HepG2 (cell line): ENCODE data around the gene ADSS1. TPM values are rescaled to one million over a fixed set of nuclear protein-coding genes. Genes with fewer than 3 reads are reported as not detected.

Experiments used
- ATF7 ChIP-seq, 2 experiments: fragments of 450-650 bp in 1 of 2; sonication (generic) in 1 of 2; formaldehyde crosslinking in 1 of 2; IDR thresholded peaks; 2 replicates each; pipeline versions ENCODE4 v1.4.0 to v1.6.1; 2016 to 2020; ENCODE audit warnings: antibody characterized with exemption in 1 of 2, mild to moderate bottlenecking in 1 of 2, missing genetic modification reagents in 1 of 2
- BRCA1 ChIP-seq: sonication (generic); formaldehyde crosslinking; IDR thresholded peaks from 2 replicates; pipeline ENCODE4 v1.4.0; 2020; ENCODE audit warnings: missing genetic modification reagents
- CENPX ChIP-seq: sonication (generic); formaldehyde crosslinking; IDR thresholded peaks from 2 replicates; pipeline ENCODE4 v1.9.0; 2021; ENCODE audit warnings: mild to moderate bottlenecking, missing genetic modification reagents, moderate library complexity
- FOXA3 ChIP-seq: IDR thresholded peaks from 2 replicates; pipeline ENCODE4 v1.6.1; 2016; ENCODE audit warnings: missing genetic modification reagents, missing compliant biosample characterization
- FOXO1 ChIP-seq: sonication (generic); formaldehyde crosslinking; IDR thresholded peaks from 2 replicates; pipeline ENCODE4 v1.4.0; 2020; ENCODE audit warnings: missing genetic modification reagents
- HDAC2 ChIP-seq: sonication (generic); formaldehyde crosslinking; IDR thresholded peaks from 2 replicates; pipeline ENCODE4 v1.4.0; 2020; ENCODE audit warnings: missing genetic modification reagents
- ISL2 ChIP-seq: sonication (generic); formaldehyde crosslinking; IDR thresholded peaks from 2 replicates; pipeline ENCODE4 v1.5.0; 2020; ENCODE audit warnings: missing genetic modification reagents
- PCBP1 ChIP-seq: fragments of 200-400 bp; formaldehyde crosslinking; IDR thresholded peaks from 2 replicates; pipeline ENCODE4 v1.6.1; 2017; ENCODE audit warnings: mild to moderate bottlenecking, low read depth, low read length, borderline replicate concordance
- PHF8 ChIP-seq: sonication (generic); formaldehyde crosslinking; IDR thresholded peaks from 2 replicates; pipeline ENCODE4 v1.5.0; 2020; ENCODE audit warnings: missing genetic modification reagents
- POLR2G ChIP-seq: fragments of 200-400 bp; formaldehyde crosslinking; IDR thresholded peaks from 2 replicates; pipeline ENCODE4 v1.6.1; 2018; ENCODE audit warnings: mild to moderate bottlenecking, low read depth, low read length, moderate library complexity
- RARG ChIP-seq: sonication (generic); formaldehyde crosslinking; IDR thresholded peaks from 2 replicates; pipeline ENCODE4 v1.4.0; 2020; ENCODE audit warnings: low read depth, mild to moderate bottlenecking, missing genetic modification reagents
- SALL1 ChIP-seq: sonication (generic); formaldehyde crosslinking; IDR thresholded peaks from 2 replicates; pipeline ENCODE4 v1.8.0; 2022; ENCODE audit warnings: mild to moderate bottlenecking, missing genetic modification reagents
- SKIL ChIP-seq: sonication (generic); formaldehyde crosslinking; IDR thresholded peaks from 2 replicates; pipeline ENCODE4 v1.8.0; 2022; ENCODE audit warnings: missing genetic modification reagents, mild to moderate bottlenecking, moderate library complexity, borderline replicate concordance
- SMAD1 ChIP-seq: sonication (generic); formaldehyde crosslinking; IDR thresholded peaks from 2 replicates; pipeline ENCODE4 v1.4.0; 2020; ENCODE audit warnings: missing genetic modification reagents, low read depth, mild to moderate bottlenecking, borderline replicate concordance
- ZBTB37 ChIP-seq: sonication (generic); formaldehyde crosslinking; IDR thresholded peaks from 2 replicates; pipeline ENCODE4 v1.4.0; 2020; ENCODE audit warnings: mild to moderate bottlenecking, missing genetic modification reagents
- ZFP36 ChIP-seq: fragments of 150-350 bp; IDR thresholded peaks from 2 replicates; pipeline ENCODE4 v1.6.1; 2018; ENCODE audit warnings: borderline replicate concordance, low read length, low read depth; ENCODE audit not compliant: partially characterized antibody
- ZNF577 ChIP-seq: sonication (generic); formaldehyde crosslinking; IDR thresholded peaks from 2 replicates; pipeline ENCODE4 v1.4.0; 2020; ENCODE audit warnings: mild to moderate bottlenecking, low read depth, missing genetic modification reagents, borderline replicate concordance
- ZNF619 ChIP-seq: sonication (generic); formaldehyde crosslinking; IDR thresholded peaks from 2 replicates; pipeline ENCODE4 v1.4.0; 2020; ENCODE audit warnings: mild to moderate bottlenecking, missing genetic modification reagents
- ZNF749 ChIP-seq: sonication (generic); formaldehyde crosslinking; IDR thresholded peaks from 2 replicates; pipeline ENCODE4 v1.8.0; 2022; ENCODE audit warnings: mild to moderate bottlenecking, missing genetic modification reagents, moderate library complexity, borderline replicate concordance
- polyA plus RNA-seq, 8 experiments: library from polyadenylated mRNA; depleted of rRNA in 3 of 8; stranded (reverse) in 7 of 8; unstranded in 1 of 8; fragments of >200 nt; fragmentation: Illumina TruSeq in 4 of 8; extraction: Trizol in 4 of 8; gene quantifications; 2 replicates each; pipeline versions ENCODE4 v1.2.1 to v1.2.3, GENCODE V29; 2011 to 2016; ENCODE audit warnings: low read depth in 4 of 8, missing spikeins in 1 of 8, mixed read lengths in 1 of 8; ENCODE audit not compliant: insufficient read depth in 1 of 8
- total RNA-seq, 5 experiments: library from RNA; depleted of rRNA; stranded (reverse); fragments of >200 nt; fragmentation: Illumina TruSeq; extraction: Trizol; gene quantifications; 2 replicates each; pipeline ENCODE4 v1.2.3, GENCODE V29; 2016; ENCODE audit warnings: low read depth in 1 of 5
- TF ChIP-seq, protein P1 (sequence below): sonication (generic); formaldehyde crosslinking; IDR thresholded peaks from 2 replicates; pipeline ENCODE4 v1.5.1; 2020; ENCODE audit warnings: mild to moderate bottlenecking, missing genetic modification reagents
- TF ChIP-seq, protein P2 (sequence below): sonication (generic); formaldehyde crosslinking; IDR thresholded peaks from 2 replicates; pipeline ENCODE4 v1.9.0; 2022; ENCODE audit warnings: missing genetic modification reagents, mild to moderate bottlenecking, borderline replicate concordance

The ADSS1 gene
- total and polyA plus RNA-seq, 2 of the 13 experiments (the other 11 are each of a cell fraction or from before 2014, with no cell fraction given): 1.0 to 36.7 TPM

GRCh38 chr14:104766863-104767633 lies 43.0 kb downstream of the ADSS1 start (continued):
- TF ChIP-seq ZBTB37 (CRISPR knock-in tag): no peak
- TF ChIP-seq, protein P1, sequence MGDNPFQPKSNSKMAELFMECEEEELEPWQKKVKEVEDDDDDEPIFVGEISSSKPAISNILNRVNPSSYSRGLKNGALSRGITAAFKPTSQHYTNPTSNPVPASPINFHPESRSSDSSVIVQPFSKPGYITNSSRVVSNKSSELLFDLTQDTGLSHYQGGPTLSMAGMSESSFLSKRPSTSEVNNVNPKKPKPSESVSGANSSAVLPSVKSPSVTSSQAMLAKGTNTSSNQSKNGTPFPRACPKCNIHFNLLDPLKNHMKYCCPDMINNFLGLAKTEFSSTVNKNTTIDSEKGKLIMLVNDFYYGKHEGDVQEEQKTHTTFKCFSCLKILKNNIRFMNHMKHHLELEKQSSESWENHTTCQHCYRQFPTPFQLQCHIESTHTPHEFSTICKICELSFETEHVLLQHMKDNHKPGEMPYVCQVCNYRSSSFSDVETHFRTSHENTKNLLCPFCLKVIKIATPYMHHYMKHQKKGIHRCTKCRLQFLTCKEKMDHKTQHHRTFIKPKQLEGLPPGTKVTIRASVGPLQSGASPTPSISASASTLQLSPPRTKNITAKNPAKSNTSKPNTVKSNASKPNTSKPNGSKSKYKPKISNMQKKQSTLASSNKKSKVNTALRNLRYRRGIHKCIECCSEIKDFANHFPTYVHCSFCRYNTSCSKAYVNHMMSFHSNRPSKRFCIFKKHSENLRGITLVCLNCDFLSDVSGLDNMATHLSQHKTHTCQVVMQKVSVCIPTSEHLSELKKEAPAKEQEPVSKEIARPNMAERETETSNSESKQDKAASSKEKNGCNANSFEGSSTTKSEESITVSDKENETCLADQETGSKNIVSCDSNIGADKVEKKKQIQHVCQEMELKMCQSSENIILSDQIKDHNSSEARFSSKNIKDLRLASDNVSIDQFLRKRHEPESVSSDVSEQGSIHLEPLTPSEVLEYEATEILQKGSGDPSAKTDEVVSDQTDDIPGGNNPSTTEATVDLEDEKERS (CRISPR knock-in tag): no peak
- TF ChIP-seq PCBP1: no peak
- no peak for TF ChIP-seq ZFP36
- no peak for TF ChIP-seq RARG (CRISPR knock-in tag)
- no peak for TF ChIP-seq ATF7 (IDR thresholded peaks at IDR 0.05)
- peak; percentile 43; the same call in 1 of the 2 replicates for TF ChIP-seq ATF7 (CRISPR knock-in tag; IDR thresholded peaks at IDR 0.05)
- peak; percentile 96 for TF ChIP-seq POLR2G
- TF ChIP-seq CENPX (CRISPR knock-in tag): no peak
- no peak for TF ChIP-seq ZNF749
- TF ChIP-seq SKIL (CRISPR knock-in tag): no peak
- TF ChIP-seq FOXA3 (CRISPR knock-in tag): no peak
- TF ChIP-seq SMAD1: no peak
- TF ChIP-seq SALL1 (CRISPR knock-in tag): no peak; the same call in 1 of the 2 replicates
- peak; percentile 64 for TF ChIP-seq PHF8 (CRISPR knock-in tag)
- no peak for TF ChIP-seq ZNF619 (CRISPR knock-in tag)
- TF ChIP-seq ISL2: no peak; the same call in 1 of the 2 replicates
- no peak for TF ChIP-seq FOXO1
- TF ChIP-seq BRCA1 (CRISPR knock-in tag): no peak
- peak; percentile 59 for TF ChIP-seq HDAC2 (CRISPR knock-in tag)
- TF ChIP-seq ZNF577 (CRISPR knock-in tag): no peak
- TF ChIP-seq, protein P2, sequence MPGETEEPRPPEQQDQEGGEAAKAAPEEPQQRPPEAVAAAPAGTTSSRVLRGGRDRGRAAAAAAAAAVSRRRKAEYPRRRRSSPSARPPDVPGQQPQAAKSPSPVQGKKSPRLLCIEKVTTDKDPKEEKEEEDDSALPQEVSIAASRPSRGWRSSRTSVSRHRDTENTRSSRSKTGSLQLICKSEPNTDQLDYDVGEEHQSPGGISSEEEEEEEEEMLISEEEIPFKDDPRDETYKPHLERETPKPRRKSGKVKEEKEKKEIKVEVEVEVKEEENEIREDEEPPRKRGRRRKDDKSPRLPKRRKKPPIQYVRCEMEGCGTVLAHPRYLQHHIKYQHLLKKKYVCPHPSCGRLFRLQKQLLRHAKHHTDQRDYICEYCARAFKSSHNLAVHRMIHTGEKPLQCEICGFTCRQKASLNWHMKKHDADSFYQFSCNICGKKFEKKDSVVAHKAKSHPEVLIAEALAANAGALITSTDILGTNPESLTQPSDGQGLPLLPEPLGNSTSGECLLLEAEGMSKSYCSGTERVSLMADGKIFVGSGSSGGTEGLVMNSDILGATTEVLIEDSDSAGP (CRISPR knock-in tag): no peak
